Measurements from ENCODE around the gene KLHL29.

- TF ChIP-seq, protein P1, sequence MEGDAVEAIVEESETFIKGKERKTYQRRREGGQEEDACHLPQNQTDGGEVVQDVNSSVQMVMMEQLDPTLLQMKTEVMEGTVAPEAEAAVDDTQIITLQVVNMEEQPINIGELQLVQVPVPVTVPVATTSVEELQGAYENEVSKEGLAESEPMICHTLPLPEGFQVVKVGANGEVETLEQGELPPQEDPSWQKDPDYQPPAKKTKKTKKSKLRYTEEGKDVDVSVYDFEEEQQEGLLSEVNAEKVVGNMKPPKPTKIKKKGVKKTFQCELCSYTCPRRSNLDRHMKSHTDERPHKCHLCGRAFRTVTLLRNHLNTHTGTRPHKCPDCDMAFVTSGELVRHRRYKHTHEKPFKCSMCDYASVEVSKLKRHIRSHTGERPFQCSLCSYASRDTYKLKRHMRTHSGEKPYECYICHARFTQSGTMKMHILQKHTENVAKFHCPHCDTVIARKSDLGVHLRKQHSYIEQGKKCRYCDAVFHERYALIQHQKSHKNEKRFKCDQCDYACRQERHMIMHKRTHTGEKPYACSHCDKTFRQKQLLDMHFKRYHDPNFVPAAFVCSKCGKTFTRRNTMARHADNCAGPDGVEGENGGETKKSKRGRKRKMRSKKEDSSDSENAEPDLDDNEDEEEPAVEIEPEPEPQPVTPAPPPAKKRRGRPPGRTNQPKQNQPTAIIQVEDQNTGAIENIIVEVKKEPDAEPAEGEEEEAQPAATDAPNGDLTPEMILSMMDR (IDR thresholded peaks at IDR 0.05; ENCODE audit: extremely low read depth in 1 of 2, insufficient read depth in 1 of 2, low read depth in 1 of 2, low read length in 2 of 2): no peak
- TF ChIP-seq POLR2A (IDR thresholded peaks at IDR 0.05; ENCODE audit: low read depth, low read length) (no peak), POLR2AphosphoS5 (IDR thresholded peaks at IDR 0.05; ENCODE audit: insufficient read depth, low read depth, low read length) (no peak), MAX (IDR thresholded peaks at IDR 0.05; ENCODE audit: insufficient read depth, insufficient read length) (no peak), GATA2 (IDR thresholded peaks at IDR 0.05; ENCODE audit: insufficient read depth, insufficient read length, low read depth, low read length) (no peak), EZH2 (IDR thresholded peaks at IDR 0.05; ENCODE audit: borderline replicate concordance, low read depth, low read length, severe bottlenecking) (no peak), MYC (IDR thresholded peaks at IDR 0.05; ENCODE audit: low read depth, low read length) (no peak), FOS (IDR thresholded peaks at IDR 0.05; ENCODE audit: borderline replicate concordance, insufficient read depth, low read length) (no peak)
Observed at GRCh38 chr2:23567161-23567756, 182.3 kb downstream of the KLHL29 start.

Measured in endothelial cell of umbilical vein (primary cell).